Lower lobe of right lung (tissue), 2 donors: ENCODE results near the gene UBE2O. TPM values are rescaled to one million over a fixed set of nuclear protein-coding genes. Genes with fewer than 3 reads are reported as not detected.

Experiments used
- ATAC-seq, 2 donors: fragments of 200-7000 bp; cut with Tn5 transposase; one replicate each; pipeline ENCODE4 v1.9.1; 2020 to 2022; ENCODE audit warnings: mild to moderate bottlenecking in 2 of 2, moderate library complexity in 2 of 2
- DNase-seq: peaks from one replicate; pipeline ENCODE4 v3.0.0-alpha.2; 2020
- H3K27ac ChIP-seq: fragments of 200-600 bp; one replicate; pipeline ENCODE4 v1.8.0; 2022
- H3K27me3 ChIP-seq: fragments of 200-600 bp; one replicate; pipeline ENCODE4 v1.8.0; 2022; ENCODE audit warnings: low read depth
- H3K36me3 ChIP-seq: fragments of 200-600 bp; one replicate; pipeline ENCODE4 v1.8.0; 2022; ENCODE audit warnings: mild to moderate bottlenecking
- H3K4me1 ChIP-seq: fragments of 200-600 bp; one replicate; pipeline ENCODE4 v1.8.0; 2022
- H3K4me3 ChIP-seq: fragments of 200-600 bp; one replicate; pipeline ENCODE4 v1.8.0; 2022; ENCODE audit warnings: mild to moderate bottlenecking
- H3K9me3 ChIP-seq: fragments of 200-600 bp; one replicate; pipeline ENCODE4 v1.8.0; 2022
- intact Hi-C: fragments of 100-400 bp; cut with DNase I; formaldehyde crosslinking; loops from one replicate; pipeline ENCODE4 v1.11.0; 2022
- total RNA-seq: library from RNA; stranded (reverse); fragmentation: NEBNext Ultra II Directional; extraction: Animal tissue kit (Norgen Biotek cat#: 25700); gene quantifications from one replicate; pipeline ENCODE4 v1.2.1, GENCODE V29; 2021
- TF ChIP-seq, protein P1 (sequence below): fragments of 200-600 bp; IDR thresholded peaks from one replicate; pipeline ENCODE4 v1.8.0; 2022; ENCODE audit warnings: antibody characterized with exemption, mild to moderate bottlenecking
- donor health status: DM: no; HTN: yes; CAD: no; lungs with severe emphysema.

UBE2O gene
- total RNA-seq, 1 donor from 2014 or later = 18.2 TPM

DNA sequence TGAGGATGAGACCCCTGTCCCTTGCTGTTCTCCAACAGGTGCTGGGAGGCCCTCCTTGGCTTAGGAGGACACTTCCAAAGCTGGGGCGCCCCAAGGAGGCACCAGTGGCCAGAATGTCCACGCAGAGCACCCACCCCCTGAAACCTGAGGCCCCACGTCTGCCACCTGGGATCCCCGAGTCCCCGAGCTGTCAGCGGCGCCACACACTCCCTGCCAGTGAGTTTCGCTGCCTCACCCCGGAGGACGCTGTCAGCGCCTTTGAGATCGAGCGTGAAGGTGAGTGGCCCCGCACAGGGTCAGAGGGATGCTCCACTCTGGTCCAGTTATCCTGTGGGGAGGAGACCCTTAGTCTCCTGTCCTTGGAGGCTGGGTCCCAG, 15.7 kb upstream of the UBE2O start:
- Histone ChIP-seq H3K4me1 (peaks cover 5% of the 10 kb centered on the region), H3K27me3 (no peaks in the 10 kb centered on the region), H3K9me3 (no peaks in the 10 kb centered on the region), H3K36me3 (peaks cover 34% of the 10 kb centered on the region), H3K27ac (no peak overlapping the region), H3K4me3 (no peak overlapping the region)
- intact Hi-C loops = loop anchor here (5.0 kb wide), 1 partner anchor 39 kb away; no protein-coding TSS in a partner anchor
- DNase-seq (peak; percentile 38), ATAC-seq (no peak)
- TF ChIP-seq, protein P1, sequence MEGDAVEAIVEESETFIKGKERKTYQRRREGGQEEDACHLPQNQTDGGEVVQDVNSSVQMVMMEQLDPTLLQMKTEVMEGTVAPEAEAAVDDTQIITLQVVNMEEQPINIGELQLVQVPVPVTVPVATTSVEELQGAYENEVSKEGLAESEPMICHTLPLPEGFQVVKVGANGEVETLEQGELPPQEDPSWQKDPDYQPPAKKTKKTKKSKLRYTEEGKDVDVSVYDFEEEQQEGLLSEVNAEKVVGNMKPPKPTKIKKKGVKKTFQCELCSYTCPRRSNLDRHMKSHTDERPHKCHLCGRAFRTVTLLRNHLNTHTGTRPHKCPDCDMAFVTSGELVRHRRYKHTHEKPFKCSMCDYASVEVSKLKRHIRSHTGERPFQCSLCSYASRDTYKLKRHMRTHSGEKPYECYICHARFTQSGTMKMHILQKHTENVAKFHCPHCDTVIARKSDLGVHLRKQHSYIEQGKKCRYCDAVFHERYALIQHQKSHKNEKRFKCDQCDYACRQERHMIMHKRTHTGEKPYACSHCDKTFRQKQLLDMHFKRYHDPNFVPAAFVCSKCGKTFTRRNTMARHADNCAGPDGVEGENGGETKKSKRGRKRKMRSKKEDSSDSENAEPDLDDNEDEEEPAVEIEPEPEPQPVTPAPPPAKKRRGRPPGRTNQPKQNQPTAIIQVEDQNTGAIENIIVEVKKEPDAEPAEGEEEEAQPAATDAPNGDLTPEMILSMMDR = no peak

DNA sequence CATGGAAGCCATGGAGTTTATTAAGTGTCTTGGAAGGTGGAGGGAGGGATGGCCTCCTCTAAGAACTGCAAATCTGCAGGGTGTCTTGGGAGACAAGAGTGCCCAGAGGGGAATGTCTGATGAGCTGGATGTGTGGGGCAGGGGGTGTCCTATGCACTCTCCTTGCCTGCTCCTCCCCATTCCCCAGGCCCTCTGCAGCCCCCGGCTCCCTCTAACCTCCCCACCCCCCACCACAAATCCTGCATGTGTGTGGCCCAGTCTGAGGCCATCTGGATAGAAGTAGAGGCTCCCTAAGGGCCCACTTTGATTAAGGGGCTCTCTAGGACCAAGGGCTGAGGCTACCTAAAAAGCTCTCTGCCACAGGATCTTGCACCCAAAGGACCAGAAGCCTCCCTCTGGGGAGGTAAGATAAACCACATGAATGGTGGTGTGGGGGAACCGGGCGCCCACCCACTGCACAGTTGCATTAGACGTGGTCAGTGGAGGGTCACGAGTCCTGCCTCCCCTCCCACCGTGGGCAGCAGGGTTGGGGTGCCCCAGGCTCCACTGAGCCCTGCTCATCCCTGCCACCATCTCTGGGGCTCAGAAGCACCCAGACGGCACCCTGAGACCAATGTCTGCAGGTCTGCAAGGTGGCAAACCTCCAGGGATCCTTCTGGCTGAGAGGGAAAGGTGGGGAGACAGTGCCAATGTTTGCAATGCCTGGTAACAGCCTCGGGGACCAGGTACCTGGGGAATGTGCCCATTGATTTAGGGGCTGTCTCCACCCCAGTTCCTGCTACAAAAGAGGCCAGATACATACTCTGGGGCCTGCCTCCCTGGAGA, 15.1 kb upstream of the UBE2O start:
- Histone ChIP-seq H3K27me3 (no peaks in the 10 kb centered on the region), H3K36me3 (peaks cover 28% of the 10 kb centered on the region), H3K9me3 (no peaks in the 10 kb centered on the region), H3K4me1 (peaks cover 5% of the 10 kb centered on the region), H3K27ac (no peak overlapping the region), H3K4me3 (no peak overlapping the region)
- DNase-seq = peak; percentile 41
- TF ChIP-seq, protein P1 = no peak
- no peak for ATAC-seq
- intact Hi-C loops = loop anchor here (5.0 kb wide), 1 partner anchor 39 kb away; no protein-coding TSS in a partner anchor

DNA sequence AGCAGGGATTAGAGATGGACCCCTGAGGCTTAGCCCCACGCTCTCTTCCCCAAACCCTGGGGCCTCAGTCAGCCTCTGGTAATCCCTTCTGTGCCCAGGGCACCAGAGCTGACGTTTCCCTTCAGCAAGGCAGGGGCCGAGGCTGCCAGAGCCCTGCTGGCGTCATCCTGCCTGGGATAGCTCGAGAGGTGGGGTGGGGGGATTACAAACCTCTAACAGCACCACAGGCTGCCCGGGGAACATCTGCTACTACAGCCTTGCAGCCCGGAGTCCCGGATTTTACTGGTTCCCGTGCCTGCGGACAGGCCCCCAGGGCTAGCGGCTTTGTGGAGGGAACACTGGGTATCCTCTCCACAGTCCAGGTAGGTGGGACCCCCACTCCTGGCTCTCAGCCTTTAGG, 14.4 kb upstream of the UBE2O start, which contains the start of gene AANAT:
TSS of gene AANAT (plus strand) at position 238 of the 400 bp plus-strand sequence. CDS start 1,144 bp downstream, outside the sequence.
- peaks cover 21% of the 10 kb centered on the region for H3K36me3 ChIP-seq
- no peak within 1 kb of the TSS for H3K4me3 ChIP-seq
- intact Hi-C loops = loop anchor here (5.0 kb wide), 1 partner anchor 40 kb away; no protein-coding TSS in a partner anchor
- DNase-seq (peak; percentile 45), ATAC-seq (no peak)
- no peak within 1 kb of the TSS for H3K27ac ChIP-seq
- H3K4me1 ChIP-seq = peaks cover 5% of the 10 kb centered on the region
- no peaks in the 10 kb centered on the region for H3K9me3 ChIP-seq
- H3K27me3 ChIP-seq = no peaks in the 10 kb centered on the region
- TF ChIP-seq, protein P1 = no peak

DNA sequence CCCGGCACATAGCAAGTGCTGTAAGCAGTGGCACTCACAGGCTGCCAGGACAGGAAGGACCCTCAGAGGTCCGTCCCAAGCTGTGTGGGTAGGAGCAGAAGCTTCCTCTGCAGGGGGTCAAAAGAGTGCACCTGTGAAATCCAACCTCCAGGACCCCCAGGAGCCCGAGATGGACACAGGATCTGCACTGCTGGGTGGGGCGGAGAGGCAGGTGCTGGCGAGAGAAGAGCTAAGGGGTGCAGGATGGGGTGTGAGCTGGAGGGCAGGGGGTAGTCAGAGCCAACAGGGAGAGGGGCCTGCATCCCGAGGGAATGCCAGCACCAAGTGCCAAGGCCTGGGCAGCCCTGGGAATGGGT, 13.8 kb upstream of the UBE2O start:
- ATAC-seq (no peak), DNase-seq (peak; percentile 43)
- H3K4me3 ChIP-seq = no peak overlapping the region
- no peaks in the 10 kb centered on the region for H3K9me3 ChIP-seq
- H3K4me1 ChIP-seq = peaks cover 5% of the 10 kb centered on the region
- TF ChIP-seq, protein P1 = no peak
- no peak overlapping the region for H3K27ac ChIP-seq
- peaks cover 15% of the 10 kb centered on the region for H3K36me3 ChIP-seq
- intact Hi-C loops = loop anchor here (5.0 kb wide), 1 partner anchor 41 kb away; no protein-coding TSS in a partner anchor
- H3K27me3 ChIP-seq = no peaks in the 10 kb centered on the region

DNA sequence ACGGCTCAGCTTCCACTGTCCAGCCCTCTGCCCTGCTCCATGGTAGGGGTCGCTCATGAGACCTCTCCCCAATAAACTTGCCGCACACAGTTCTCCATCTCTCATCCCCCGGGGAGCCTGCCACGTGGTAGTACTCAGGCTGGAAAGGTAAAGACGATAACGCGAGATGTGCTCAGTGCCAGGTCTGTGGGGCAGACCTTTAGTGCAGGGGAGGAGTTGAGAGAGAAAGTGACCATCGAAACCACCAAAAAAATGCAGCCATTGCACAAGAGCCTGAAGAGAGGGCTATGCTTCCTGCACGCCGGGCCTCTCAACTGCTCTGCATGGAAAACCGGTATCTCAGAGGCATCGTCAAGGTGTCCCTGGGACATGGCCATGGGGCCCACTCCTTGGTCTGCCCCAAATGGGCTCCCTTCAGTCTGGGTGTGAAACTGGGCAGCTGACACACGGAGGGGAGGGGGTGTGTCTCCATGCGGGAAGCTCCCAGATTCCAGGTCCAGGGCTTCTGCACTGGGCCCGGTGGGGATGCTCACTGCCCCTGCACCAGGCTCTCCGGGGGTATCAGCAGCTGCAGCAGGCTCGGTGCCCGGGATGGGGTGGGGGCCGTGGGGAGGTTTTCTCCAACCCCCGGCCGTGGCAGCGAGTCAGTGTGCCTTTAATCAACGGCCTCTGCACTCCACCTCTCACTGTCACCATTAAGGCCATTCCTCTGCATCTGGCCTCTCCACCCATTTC, 9.8 kb upstream of the UBE2O start:
- H3K36me3 ChIP-seq = no peaks in the 10 kb centered on the region
- DNase-seq (peak; percentile 44), ATAC-seq (peak in 1 of 2 donors; percentile 40)
- no peak overlapping the region for H3K4me3 ChIP-seq
- H3K27me3 ChIP-seq = no peaks in the 10 kb centered on the region
- intact Hi-C loops = no loop called here
- TF ChIP-seq, protein P1 = no peak
- no peaks in the 10 kb centered on the region for H3K9me3 ChIP-seq
- no peak overlapping the region for H3K27ac ChIP-seq
- H3K4me1 ChIP-seq = peaks cover 5% of the 10 kb centered on the region
